ENCODE data around the gene POR.

The POR gene

GRCh38 chr7:75967487-75967997 is 52.6 kb downstream of the POR start:
- H3K4me3 ChIP-seq (replicated peaks in 1 of 2; ENCODE audit: low read depth in 2 of 2, low read length in 2 of 2) = no peak overlapping the region
- no peak for TF ChIP-seq CTCF (IDR thresholded peaks at IDR 0.05; ENCODE audit: low read depth, low read length)
- peak in 1 of 2 donors; percentile 32 for DNase-seq (ENCODE audit: low read depth in 2 of 2)

- no peak overlapping the region for H3K4me3 ChIP-seq (replicated peaks in 1 of 2; ENCODE audit: low read depth in 2 of 2, low read length in 2 of 2)
- TF ChIP-seq CTCF (IDR thresholded peaks at IDR 0.05; ENCODE audit: low read depth, low read length) = no peak
- DNase-seq (ENCODE audit: low read depth in 2 of 2) = no peak
Measured at GRCh38 chr7:75968012-75968411, 53.1 kb downstream of the POR start.

- no peak for TF ChIP-seq CTCF (IDR thresholded peaks at IDR 0.05; ENCODE audit: low read depth, low read length)
- no peak overlapping the region for H3K4me3 ChIP-seq (replicated peaks in 1 of 2; ENCODE audit: low read depth in 2 of 2, low read length in 2 of 2)
- DNase-seq (ENCODE audit: low read depth in 2 of 2) = no peak
Measured at GRCh38 chr7:75968561-75969001, 53.6 kb downstream of the POR start.

- no peak overlapping the region for H3K4me3 ChIP-seq (replicated peaks in 1 of 2; ENCODE audit: low read depth in 2 of 2, low read length in 2 of 2)
- no peak for TF ChIP-seq CTCF (IDR thresholded peaks at IDR 0.05; ENCODE audit: low read depth, low read length)
- no peak for DNase-seq (ENCODE audit: low read depth in 2 of 2)
Measured at GRCh38 chr7:75969182-75969581, 54.2 kb downstream of the POR start.

GRCh38 chr7:75969704-75970498 is 54.9 kb downstream of the POR start:
- no peak for DNase-seq (ENCODE audit: low read depth in 2 of 2)
- no peak overlapping the region for H3K4me3 ChIP-seq (replicated peaks in 1 of 2; ENCODE audit: low read depth in 2 of 2, low read length in 2 of 2)
- no peak for TF ChIP-seq CTCF (IDR thresholded peaks at IDR 0.05; ENCODE audit: low read depth, low read length)

GRCh38 chr7:75971309-75971960 is 56.5 kb downstream of the POR start:
- no peak for DNase-seq (ENCODE audit: low read depth in 2 of 2)
- no peak overlapping the region for H3K4me3 ChIP-seq (replicated peaks in 1 of 2; ENCODE audit: low read depth in 2 of 2, low read length in 2 of 2)
- no peak for TF ChIP-seq CTCF (IDR thresholded peaks at IDR 0.05; ENCODE audit: low read depth, low read length)

Measured in cardiac fibroblast (primary cell).